Occipital lobe (tissue), 2 donors: ENCODE data around the gene HAP1. TPM values are rescaled to one million over a fixed set of nuclear protein-coding genes. Genes with fewer than 3 reads are reported as not detected.

ENCODE experiments used
- DNase-seq: peaks from one replicate; lab custom pipeline; 2025; lab: John Stamatoyannopoulos, UW
- total RNA-seq: library from RNA; depleted of rRNA; stranded (reverse); fragments of >200 nt; gene quantifications from one replicate; pipeline ENCODE4 v1.2.3, GENCODE V29; 2014

Gene HAP1
- total RNA-seq, 1 donor from 2014 or later: 0.16 TPM

- DNase-seq: no peak
Measured at GRCh38 chr17:41763327-41763726, 28.9 kb upstream of the HAP1 start.

GRCh38 chr17:41762841-41763240, 28.4 kb upstream of the HAP1 start:
- no peak for DNase-seq

GRCh38 chr17:41762391-41762790, 27.9 kb upstream of the HAP1 start:
- DNase-seq: no peak

- no peak for DNase-seq
Measured at GRCh38 chr17:41760878-41761277, 26.4 kb upstream of the HAP1 start.

GRCh38 chr17:41758601-41759000, 24.2 kb upstream of the HAP1 start:
- DNase-seq: no peak

GRCh38 chr17:41754066-41754465, 19.6 kb upstream of the HAP1 start:
- DNase-seq: no peak

GRCh38 chr17:41751288-41751687, 16.8 kb upstream of the HAP1 start:
- no peak for DNase-seq

GRCh38 chr17:41750862-41751261, 16.4 kb upstream of the HAP1 start:
- no peak for DNase-seq

- no peak for DNase-seq
Measured at GRCh38 chr17:41748275-41748674, 13.8 kb upstream of the HAP1 start.

GRCh38 chr17:41741709-41742108, 7.3 kb upstream of the HAP1 start:
- no peak for DNase-seq

GRCh38 chr17:41740506-41740905, 6.1 kb upstream of the HAP1 start:
- DNase-seq: no peak

GRCh38 chr17:41739661-41740352, 5.4 kb upstream of the HAP1 start:
- no peak for DNase-seq

- DNase-seq: no peak
Measured at GRCh38 chr17:41738801-41739112, 4.3 kb upstream of the HAP1 start.

- peak; percentile 54 for DNase-seq
Measured at GRCh38 chr17:41738077-41738800, 3.8 kb upstream of the HAP1 start.

- no peak for DNase-seq
Measured at GRCh38 chr17:41737680-41738023, 3.2 kb upstream of the HAP1 start.

- DNase-seq: no peak
Measured at GRCh38 chr17:41736983-41737679, 2.7 kb upstream of the HAP1 start.

- DNase-seq: no peak
Measured at GRCh38 chr17:41735744-41736143, 1.3 kb upstream of the HAP1 start.

- DNase-seq: no peak
Measured at GRCh38 chr17:41734949-41735313, 488 bp upstream of the HAP1 start.

GRCh38 chr17:41733348-41734138, 900 bp downstream of the HAP1 start:
- no peak for DNase-seq

GRCh38 chr17:41731836-41732235, 2.6 kb downstream of the HAP1 start:
- DNase-seq: no peak

GRCh38 chr17:41730479-41730878, 4.0 kb downstream of the HAP1 start:
- no peak for DNase-seq

GRCh38 chr17:41728056-41728455, 6.4 kb downstream of the HAP1 start:
- DNase-seq: no peak
